Erythroblast (primary cell): Measurements from ENCODE around the gene FRMD4A.
A peak's percentile ranks its signal among the peaks of the same experiment; 100 is the strongest.

ENCODE experiments used
- DNase-seq, 2 experiments: peaks; one replicate each; lab custom pipeline; 2025; lab: John Stamatoyannopoulos, UW
- GATA1 ChIP-seq: IDR thresholded peaks from 2 replicates; pipeline ENCODE4 v1.6.1; 2011; ENCODE audit warnings: low read depth, mild to moderate bottlenecking, control low read depth, low read length, moderate library complexity
- POLR2A ChIP-seq: IDR thresholded peaks from 2 replicates; pipeline ENCODE4 v1.6.1; 2011; ENCODE audit warnings: mild to moderate bottlenecking, low read length

FRMD4A gene

GRCh38 chr10:13706604-13707003, 624.1 kb downstream of the FRMD4A start:
- no peak for TF ChIP-seq GATA1
- TF ChIP-seq POLR2A = no peak
- peak; percentile 38 to 46 for DNase-seq

DNA sequence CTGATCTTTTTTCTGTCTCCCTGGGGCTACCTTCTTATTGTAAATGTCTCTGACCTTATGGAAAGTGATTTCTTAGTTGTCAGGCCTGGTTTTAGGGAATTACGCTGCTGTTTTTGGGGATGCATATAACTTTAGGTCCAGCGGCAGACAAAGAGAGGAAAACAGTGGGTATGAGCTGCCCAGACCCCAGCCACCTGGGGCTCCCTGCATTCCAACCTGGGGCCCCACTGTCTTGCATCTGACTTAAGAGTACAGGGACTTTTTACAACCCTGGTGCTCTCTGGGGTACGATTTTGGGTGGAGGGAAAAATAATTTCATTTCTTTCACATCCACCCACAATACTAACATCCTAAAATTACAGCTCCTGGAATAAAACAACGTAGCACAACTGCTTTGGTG, 624.5 kb downstream of the FRMD4A start:
- DNase-seq = no peak
- TF ChIP-seq POLR2A = no peak
- TF ChIP-seq GATA1 = no peak

GRCh38 chr10:13705526-13706174, 625.1 kb downstream of the FRMD4A start:
- TF ChIP-seq GATA1 (peak; percentile 66), POLR2A (no peak)
- DNase-seq = peak; percentile 92 to 99

DNA sequence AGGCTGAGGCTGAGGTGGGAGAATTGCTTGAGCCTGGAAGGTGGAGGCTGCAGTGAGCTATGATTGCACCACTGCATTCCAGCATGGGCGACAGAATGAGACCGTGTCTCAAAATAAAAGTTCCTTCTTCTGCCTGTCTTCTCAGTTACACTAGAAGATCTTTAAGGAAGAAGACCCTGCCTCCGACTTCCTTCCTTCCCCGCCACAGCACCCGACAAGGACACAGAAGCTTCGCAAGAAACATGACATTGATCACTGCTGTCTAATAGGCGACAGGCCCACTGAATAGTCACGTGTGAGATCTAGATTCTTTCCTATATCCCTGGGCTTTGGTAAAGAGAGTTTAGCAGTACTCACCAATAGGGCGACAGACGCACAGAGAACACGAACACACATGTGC, 625.8 kb downstream of the FRMD4A start:
- TF ChIP-seq POLR2A (no peak), GATA1 (no peak)
- no peak for DNase-seq

DNA sequence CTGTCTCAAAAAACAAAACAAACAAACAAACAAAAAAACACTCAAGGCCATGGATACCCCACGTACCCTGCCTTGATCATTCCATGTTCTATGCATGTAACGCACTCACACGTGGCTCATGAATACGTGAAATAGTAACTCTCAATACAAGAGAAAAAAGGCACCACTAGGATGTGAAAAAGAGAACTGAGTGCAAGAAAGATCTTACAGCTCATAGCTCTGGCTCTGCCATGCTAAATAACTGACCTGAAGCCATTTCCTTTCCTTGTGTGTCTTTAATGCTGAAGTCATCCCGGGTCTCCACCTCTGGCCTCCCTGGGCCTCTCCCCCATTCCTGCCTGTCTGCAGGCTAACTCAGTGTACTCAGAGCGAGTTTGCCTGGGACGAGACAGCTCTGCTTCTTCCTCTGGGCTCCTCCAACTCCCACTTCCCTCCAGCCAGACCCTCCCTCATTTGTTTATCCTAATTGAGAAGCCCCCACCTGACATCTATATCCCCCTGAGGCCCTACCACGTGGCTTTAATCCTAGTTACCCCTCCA, 626.7 kb downstream of the FRMD4A start:
- TF ChIP-seq GATA1 (no peak), POLR2A (no peak)
- DNase-seq = no peak

GRCh38 chr10:13703101-13703818, 627.5 kb downstream of the FRMD4A start:
- no peak for DNase-seq

DNA sequence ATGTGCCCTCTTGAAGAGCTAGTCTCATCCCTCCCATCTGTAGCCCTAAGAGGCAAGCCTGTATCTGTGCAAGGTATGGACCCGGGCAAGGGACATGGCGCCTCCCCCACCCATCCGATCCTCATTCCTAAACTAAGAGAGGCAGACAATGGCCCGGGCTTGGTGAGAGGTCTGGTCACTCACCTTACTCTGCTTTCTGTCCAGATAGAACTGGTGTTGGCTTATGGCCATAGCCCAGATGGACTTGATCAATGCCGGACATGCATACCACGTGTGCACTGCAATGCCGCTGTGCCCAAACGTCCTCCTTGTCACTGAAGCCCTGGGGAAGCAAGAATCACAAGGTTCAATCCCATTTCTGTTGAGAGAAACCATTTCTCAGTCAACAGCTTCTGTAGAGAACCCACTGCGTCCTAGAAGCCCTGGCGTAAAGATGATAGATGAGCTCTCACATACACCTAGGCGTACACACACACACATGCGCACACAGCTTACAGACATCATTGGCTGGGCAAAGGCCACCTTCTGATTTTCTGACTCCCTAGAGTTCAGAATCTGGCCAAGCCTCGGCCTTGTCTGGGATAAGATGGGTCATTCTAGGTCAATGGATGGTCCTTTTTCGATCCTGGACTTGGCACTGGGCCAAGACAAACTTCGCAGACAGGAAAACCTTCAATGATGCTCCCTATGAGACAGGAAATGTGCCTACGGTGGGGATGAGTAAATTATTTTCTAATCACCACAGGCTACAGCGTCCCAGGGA, 629.4 kb downstream of the FRMD4A start:
- no peak for DNase-seq
- TF ChIP-seq POLR2A = no peak
- TF ChIP-seq GATA1 = no peak

More at GRCh38 chr10:13703101-13703818, 627.5 kb downstream of the FRMD4A start:
- TF ChIP-seq GATA1 (no peak), POLR2A (no peak)

DNA sequence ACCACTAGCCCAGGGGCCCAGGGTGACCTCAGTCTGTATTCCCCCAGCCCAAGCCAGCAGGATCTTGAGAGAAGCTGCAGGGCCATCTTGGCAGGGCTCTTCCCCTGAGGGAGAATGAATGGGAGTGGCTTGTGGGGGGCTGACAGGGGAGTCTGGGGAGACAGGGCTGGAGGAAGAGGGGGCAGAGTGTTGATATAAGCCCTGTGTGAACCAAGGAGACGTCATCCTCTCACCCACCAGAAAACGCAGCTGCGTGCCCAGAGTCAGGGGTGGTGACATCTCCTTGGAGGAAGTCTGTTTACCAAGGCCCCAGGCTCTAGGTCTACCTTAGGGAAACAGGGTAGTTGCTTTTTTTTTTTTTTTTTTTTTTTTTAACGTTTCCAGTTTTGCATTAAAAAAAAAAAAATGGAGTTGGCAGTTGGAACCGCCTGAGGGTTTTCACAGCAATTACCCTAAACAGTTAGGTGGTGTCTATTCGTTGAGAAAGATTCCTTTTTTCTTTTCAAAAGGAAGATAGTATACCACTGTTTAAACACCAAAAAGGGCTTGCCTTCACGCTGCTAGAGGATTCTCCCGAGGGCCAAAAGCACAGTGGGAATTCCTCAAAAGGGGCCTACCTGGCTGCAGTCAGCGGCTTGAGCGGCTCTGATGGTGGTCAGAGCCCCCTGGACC, 630.1 kb downstream of the FRMD4A start:
- TF ChIP-seq GATA1 (no peak), POLR2A (no peak)

GRCh38 chr10:13699216-13699615, 631.5 kb downstream of the FRMD4A start:
- no peak for TF ChIP-seq GATA1
- no peak for TF ChIP-seq POLR2A
- no peak for DNase-seq

More for the DNA sequence above, 630.1 kb downstream of the FRMD4A start:
- DNase-seq = no peak

GRCh38 chr10:13698217-13698616, 632.5 kb downstream of the FRMD4A start:
- TF ChIP-seq GATA1 = no peak
- TF ChIP-seq POLR2A = no peak
- no peak for DNase-seq

DNA sequence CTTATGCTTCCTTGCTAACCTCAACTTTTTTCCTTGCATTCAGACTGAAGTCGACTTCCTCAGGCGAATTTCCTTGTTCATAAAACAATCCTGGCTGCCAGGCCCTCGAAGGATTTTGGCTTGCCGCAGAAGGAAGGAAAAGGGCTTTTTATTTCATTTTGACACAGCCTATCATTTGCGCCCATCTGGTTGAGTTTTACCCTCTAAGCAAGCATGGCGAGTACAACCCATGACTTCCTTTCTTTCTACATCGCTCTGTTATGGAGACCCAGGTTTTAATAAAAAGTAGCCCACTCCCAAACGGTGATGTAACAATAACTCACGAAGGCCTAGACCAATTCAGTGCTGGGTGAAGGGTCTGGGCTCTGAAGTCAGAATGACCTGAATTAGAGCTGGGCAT, 634.7 kb downstream of the FRMD4A start:
- no peak for DNase-seq
- TF ChIP-seq POLR2A (no peak), GATA1 (no peak)

- no peak for DNase-seq
- no peak for TF ChIP-seq GATA1
- no peak for TF ChIP-seq POLR2A
These were observed 635.1 kb downstream of the FRMD4A start for GRCh38 chr10:13695588-13695987.

- TF ChIP-seq POLR2A (no peak), GATA1 (no peak)
- DNase-seq = no peak
These were observed 636.7 kb downstream of the FRMD4A start for GRCh38 chr10:13693783-13694700.
